GM12801 (cell line): ENCODE results near the gene ARPC4.

Experiments
- TF ChIP-seq, protein P1 (sequence below): IDR thresholded peaks from one replicate; pipeline ENCODE4 v1.5.1; 2011; ENCODE audit warnings: control low read depth; ENCODE audit not compliant: insufficient read length; ENCODE audit errors: extremely low read depth

Gene ARPC4

GRCh38 chr3:9817436-9817835, 24.6 kb downstream of the ARPC4 start:
- TF ChIP-seq, protein P1, sequence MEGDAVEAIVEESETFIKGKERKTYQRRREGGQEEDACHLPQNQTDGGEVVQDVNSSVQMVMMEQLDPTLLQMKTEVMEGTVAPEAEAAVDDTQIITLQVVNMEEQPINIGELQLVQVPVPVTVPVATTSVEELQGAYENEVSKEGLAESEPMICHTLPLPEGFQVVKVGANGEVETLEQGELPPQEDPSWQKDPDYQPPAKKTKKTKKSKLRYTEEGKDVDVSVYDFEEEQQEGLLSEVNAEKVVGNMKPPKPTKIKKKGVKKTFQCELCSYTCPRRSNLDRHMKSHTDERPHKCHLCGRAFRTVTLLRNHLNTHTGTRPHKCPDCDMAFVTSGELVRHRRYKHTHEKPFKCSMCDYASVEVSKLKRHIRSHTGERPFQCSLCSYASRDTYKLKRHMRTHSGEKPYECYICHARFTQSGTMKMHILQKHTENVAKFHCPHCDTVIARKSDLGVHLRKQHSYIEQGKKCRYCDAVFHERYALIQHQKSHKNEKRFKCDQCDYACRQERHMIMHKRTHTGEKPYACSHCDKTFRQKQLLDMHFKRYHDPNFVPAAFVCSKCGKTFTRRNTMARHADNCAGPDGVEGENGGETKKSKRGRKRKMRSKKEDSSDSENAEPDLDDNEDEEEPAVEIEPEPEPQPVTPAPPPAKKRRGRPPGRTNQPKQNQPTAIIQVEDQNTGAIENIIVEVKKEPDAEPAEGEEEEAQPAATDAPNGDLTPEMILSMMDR = no peak

DNA sequence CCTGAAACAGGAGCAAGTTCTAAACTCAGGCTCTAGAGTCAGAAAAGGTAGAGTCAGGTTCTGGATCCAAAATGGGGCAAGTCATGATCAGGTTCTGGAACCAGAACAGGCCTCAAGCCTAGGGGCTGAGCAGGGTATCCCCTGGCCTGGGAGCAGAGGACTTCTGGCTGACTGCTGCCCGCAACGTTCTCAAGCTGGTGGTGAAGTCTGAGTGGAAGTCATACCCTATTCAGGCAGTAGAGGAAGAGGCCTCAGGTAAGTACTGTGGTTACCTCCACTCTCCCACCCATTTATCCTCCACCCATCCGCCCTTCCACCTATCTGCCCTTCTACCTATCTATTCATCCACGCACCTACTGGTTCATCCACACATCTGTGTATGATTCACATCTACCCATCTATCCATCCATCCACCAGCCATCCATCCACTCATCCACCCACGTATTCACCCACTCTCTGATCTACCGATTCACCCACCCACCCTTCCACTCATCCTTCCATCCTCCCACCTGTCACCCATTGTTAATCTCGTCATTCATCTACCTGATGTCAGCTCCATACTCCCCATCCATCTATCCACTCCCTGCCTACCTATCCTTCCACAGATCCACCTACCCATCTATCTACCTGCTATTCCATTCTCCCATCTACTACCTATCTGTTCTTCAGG, 25.9 kb downstream of the ARPC4 start:
- TF ChIP-seq, protein P1 = no peak

- TF ChIP-seq, protein P1 = no peak
Observed at GRCh38 chr3:9820543-9820942, 27.7 kb downstream of the ARPC4 start.

DNA sequence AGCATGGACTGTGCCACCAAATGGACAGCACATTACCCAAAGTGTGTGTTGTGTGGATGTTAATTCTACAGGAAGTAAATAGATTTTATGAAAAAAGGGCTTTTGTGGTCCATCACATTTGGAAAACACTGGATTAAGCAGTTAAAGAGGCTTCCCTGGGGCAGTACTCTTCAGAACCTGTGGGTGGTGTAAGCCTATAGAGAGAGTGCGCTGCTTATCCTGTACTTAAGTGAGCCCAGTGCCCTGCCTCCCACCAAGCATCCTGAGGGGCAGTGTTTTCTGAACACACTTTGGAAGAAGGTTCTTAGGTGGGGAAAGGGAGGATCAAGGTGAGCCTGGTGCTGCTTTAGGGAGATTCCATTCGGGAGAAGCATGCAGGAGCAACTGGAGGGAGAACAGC, 28.1 kb downstream of the ARPC4 start:
- TF ChIP-seq, protein P1 = no peak

DNA sequence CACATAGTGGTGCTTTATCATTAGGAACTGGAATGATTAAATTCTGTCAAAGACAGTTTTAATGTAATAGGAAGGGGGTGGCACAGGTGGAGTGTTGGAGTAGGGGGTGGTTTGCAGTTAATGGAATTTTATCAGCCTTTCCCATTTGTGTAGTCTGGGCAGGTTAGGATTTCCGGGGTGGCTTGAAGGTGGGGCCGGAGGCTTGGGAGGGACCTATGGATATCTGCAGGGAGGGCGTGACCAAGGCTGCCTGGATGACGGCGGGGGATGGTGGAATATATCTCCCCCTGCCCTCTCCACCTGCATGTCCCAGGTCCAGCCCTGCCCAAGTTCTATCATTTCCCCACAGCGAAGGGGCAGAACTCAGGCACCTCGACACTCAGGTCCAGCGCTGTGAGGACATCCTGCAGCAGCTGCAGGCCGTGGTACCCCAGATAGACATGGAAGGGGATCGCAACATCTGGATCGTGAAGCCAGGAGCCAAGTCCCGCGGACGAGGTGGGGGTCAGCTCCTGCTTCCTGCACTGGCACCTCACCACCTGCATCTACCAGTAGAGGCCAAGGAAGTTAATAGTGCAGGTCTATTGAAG, 32.7 kb downstream of the ARPC4 start:
- TF ChIP-seq, protein P1 = no peak

GRCh38 chr3:9826815-9827573, 34.1 kb downstream of the ARPC4 start:
- TF ChIP-seq, protein P1 = no peak
